GM12878 (cell line): Measurements from ENCODE around the gene TGFBR1. TPM values are rescaled to one million over a fixed set of nuclear protein-coding genes. Genes with fewer than 3 reads are reported as not detected.

ENCODE experiments used
- ATAC-seq: fragments of 200-7000 bp; cut with Tn5 transposase; 3 replicates; pipeline ENCODE4 v1.9.1; 2020; ENCODE audit warnings: mild to moderate bottlenecking, moderate library complexity
- BruUV-seq: library from RNA; stranded (reverse); fragments of 400-500 nt; replicated peaks from 2 replicates; lab custom pipeline; 2021; lab: Mats Ljungman, UMichigan
- CTCF ChIA-PET: fragments of 300-600 bp; sonication (Branson Sonifier 250); formaldehyde crosslinking; extraction: SDS; loops from one replicate; lab custom pipeline; 2021; ENCODE audit warnings: inconsistent platforms; lab: Yijun Ruan, JAX
- POLR2A ChIA-PET: fragments of 350-600 bp; formaldehyde crosslinking; extraction: SDS; loops from one replicate; lab custom pipeline; 2021; ENCODE audit warnings: inconsistent platforms; lab: Charles Lee
- RAD21 ChIA-PET: fragments of 300-600 bp; sonication (Branson Sonifier 250); formaldehyde crosslinking; loops from one replicate; lab custom pipeline; 2023; ENCODE audit warnings: antibody characterized with exemption; ENCODE audit not compliant: unreplicated experiment; lab: Charles Lee
- SMC1A ChIA-PET: fragments of 300-600 bp; sonication (Branson Sonifier 250); formaldehyde crosslinking; loops from one replicate; lab custom pipeline; 2023; ENCODE audit not compliant: unreplicated experiment, uncharacterized antibody; lab: Charles Lee
- DNase-seq: peaks from one replicate; pipeline ENCODE4 v3.0.0-alpha.2; 2011; ENCODE audit warnings: low read depth, low spot score
- FAIRE-seq: peaks from 3 replicates; lab custom pipeline; 2011; peaks lifted over from hg19 to GRCh38; lab: Jason Lieb, UNC
- H2AFZ ChIP-seq: 2 replicates; pipeline ENCODE4 v1.6.0; 2011; ENCODE audit warnings: low read depth, low read length, control low read depth; ENCODE audit not compliant: control insufficient read depth
- H3K27ac ChIP-seq: 2 replicates; pipeline ENCODE4 v1.5.1; 2011; ENCODE audit warnings: control low read depth; ENCODE audit not compliant: control insufficient read depth, insufficient read depth
- H3K27me3 ChIP-seq, 2 experiments: replicated peaks in 1 of 2; 2 replicates each; pipeline versions ENCODE4 v1.6.0 to v1.6.1; 2011; ENCODE audit warnings: low read length in 1 of 2; ENCODE audit not compliant: control insufficient read depth in 2 of 2, insufficient read depth in 2 of 2
- H3K36me3 ChIP-seq, 2 experiments: 2 replicates each; pipeline ENCODE4 v1.5.1; 2011; ENCODE audit warnings: low read length in 1 of 2; ENCODE audit not compliant: control insufficient read depth in 2 of 2, insufficient read depth in 2 of 2
- H3K4me1 ChIP-seq: 2 replicates; pipeline ENCODE4 v1.6.1; 2011; ENCODE audit warnings: mild to moderate bottlenecking, low read length, moderate library complexity, mixed read lengths; ENCODE audit not compliant: control insufficient read depth, insufficient read depth
- H3K4me2 ChIP-seq: 2 replicates; pipeline ENCODE4 v1.6.0; 2011; ENCODE audit warnings: control low read depth; ENCODE audit not compliant: control insufficient read depth, insufficient read depth
- H3K4me3 ChIP-seq: fragments of 200-600 bp; sonication (generic); 2 replicates; pipeline ENCODE4 v1.5.1; 2016
- H3K79me2 ChIP-seq: 2 replicates; pipeline ENCODE4 v1.6.0; 2011; ENCODE audit warnings: low read length; ENCODE audit not compliant: control insufficient read depth, insufficient read depth
- H3K9ac ChIP-seq: 2 replicates; pipeline ENCODE4 v1.8.0; 2011; ENCODE audit warnings: low read length, control low read depth, mixed read lengths; ENCODE audit not compliant: control insufficient read depth, insufficient read depth
- H3K9me3 ChIP-seq: replicated peaks from 3 replicates; pipeline ENCODE4 v1.5.1; 2011; ENCODE audit warnings: mild to moderate bottlenecking, low read length; ENCODE audit not compliant: control insufficient read depth, insufficient read depth
- H4K20me1 ChIP-seq: 2 replicates; pipeline ENCODE4 v1.6.0; 2011; ENCODE audit not compliant: control insufficient read depth, insufficient read depth
- E2F8 ChIP-seq: fragments of 450-650 bp; IDR thresholded peaks from 2 replicates; pipeline ENCODE4 v1.6.1; 2018; ENCODE audit warnings: mild to moderate bottlenecking, low read depth, moderate library complexity; ENCODE audit not compliant: partially characterized antibody
- E4F1 ChIP-seq: fragments of 450-650 bp; IDR thresholded peaks from 2 replicates; pipeline ENCODE4 v1.6.1; 2018; ENCODE audit warnings: borderline replicate concordance, mild to moderate bottlenecking; ENCODE audit not compliant: partially characterized antibody
- GABPA ChIP-seq: IDR thresholded peaks from 2 replicates; pipeline ENCODE4 v1.6.1; 2014; ENCODE audit warnings: antibody characterized with exemption, low read depth, mild to moderate bottlenecking, inconsistent platforms
- IRF5 ChIP-seq: fragments of 450-650 bp; IDR thresholded peaks from 2 replicates; pipeline ENCODE4 v1.6.1; 2017; ENCODE audit warnings: borderline replicate concordance
- JUNB ChIP-seq: IDR thresholded peaks from 2 replicates; pipeline ENCODE4 v1.6.1; 2016; ENCODE audit warnings: antibody characterized with exemption, mild to moderate bottlenecking
- KLF5 ChIP-seq: fragments of 450-650 bp; IDR thresholded peaks from 2 replicates; pipeline ENCODE4 v1.6.1; 2014; ENCODE audit warnings: mild to moderate bottlenecking; ENCODE audit not compliant: partially characterized antibody
- MEF2A ChIP-seq: IDR thresholded peaks from 2 replicates; pipeline ENCODE4 v1.6.1; 2011; ENCODE audit warnings: low read depth, mild to moderate bottlenecking, low read length, moderate library complexity; ENCODE audit not compliant: insufficient read depth
- POLR2A ChIP-seq: IDR thresholded peaks from 2 replicates; pipeline ENCODE4 v1.6.1; 2011; ENCODE audit warnings: low read depth, mild to moderate bottlenecking, low read length
- POLR2AphosphoS5 ChIP-seq: IDR thresholded peaks from 2 replicates; pipeline ENCODE4 v1.6.1; 2011; ENCODE audit warnings: mild to moderate bottlenecking, low read length, inconsistent platforms
- POU2F2 ChIP-seq: IDR thresholded peaks from 3 replicates; pipeline ENCODE4 v1.6.1; 2011; ENCODE audit warnings: low read depth, mild to moderate bottlenecking, low read length, borderline replicate concordance
- RFX5 ChIP-seq: IDR thresholded peaks from 2 replicates; pipeline ENCODE4 v1.6.1; 2011; ENCODE audit warnings: low read depth, low read length, improper control_type of control experiment
- SMAD1 ChIP-seq: fragments of 450-650 bp; IDR thresholded peaks from 2 replicates; pipeline ENCODE4 v1.6.1; 2018; ENCODE audit warnings: mild to moderate bottlenecking, low read depth; ENCODE audit not compliant: partially characterized antibody
- ZNF274 ChIP-seq: IDR thresholded peaks from one replicate; pipeline ENCODE4 v1.8.0; 2011; ENCODE audit not compliant: insufficient read length, insufficient read depth
- WGBS: methylation state at CpG from one replicate; pipeline ENCODE4 v1.1.6; 2016; ENCODE audit warnings: low lambda C conversion rate; ENCODE audit not compliant: insufficient replicate concordance, insufficient coverage; ENCODE audit errors: missing lambda C conversion rate; 5-methylcytosine and 5-hydroxymethylcytosine counted together
- in situ Hi-C: fragments of 300-500 bp; cut with MboI; formaldehyde crosslinking; loops from 9 replicates; pipeline ENCODE4 v1.14.3; 2018; ENCODE audit warnings: mixed read lengths
- intact Hi-C: fragments of 100-400 bp; cut with micrococcal nuclease; formaldehyde crosslinking; loops from one replicate; pipeline ENCODE4 v1.14.2; 2022; ENCODE audit not compliant: unreplicated experiment
- polyA plus RNA-seq, 11 experiments: library from polyadenylated mRNA; depleted of rRNA in 4 of 11; unstranded in 6 of 11; stranded (reverse) in 5 of 11; fragments of >200 nt; fragmentation: Nextera tagmentation in 4 of 11; fragmentation: Illumina TruSeq in 1 of 11; extraction: Ambion mirVana in 4 of 11; extraction: Trizol in 1 of 11; gene quantifications; 1 replicate in 1 of 11; 2 replicates in 10 of 11; pipeline versions ENCODE4 v1.2.1 to v1.2.3, GENCODE V29; 2011 to 2016; ENCODE audit warnings: inconsistent platforms in 2 of 11, missing spikeins in 2 of 11, low read depth in 1 of 11
- total RNA-seq, 4 experiments: library from RNA; depleted of rRNA in 3 of 4; stranded (reverse); fragments of >200 nt in 3 of 4; fragmentation: Illumina TruSeq in 1 of 4; extraction: Trizol in 1 of 4; gene quantifications; 2 replicates each; pipeline versions ENCODE4 v1.2.1 to v1.2.3, GENCODE V29; 2013 to 2021

Gene TGFBR1
- total and polyA plus RNA-seq, 10 of the 15 experiments (the other 5 are each of a cell fraction or from before 2014, with no cell fraction given) = 2.9 to 27.2 (median 16.6) TPM

- peak; percentile 26 for TF ChIP-seq E2F8
- TF ChIP-seq POLR2A = no peak
- no peak for TF ChIP-seq RFX5
- TF ChIP-seq, all 136 proteins: peak for 3
Observed at GRCh38 chr9:99106044-99106375, 1.1 kb downstream of the TGFBR1 start (continued).

GRCh38 chr9:99107421-99107820 is 2.5 kb downstream of the TGFBR1 start:
- intact Hi-C loops = loop anchor here (2.0 to 5.0 kb wide), 2 partner anchors 23 to 50 kb away; no protein-coding TSS in a partner anchor
- in situ Hi-C loops = no loop called here
- no peaks in the 10 kb centered on the region for H4K20me1 ChIP-seq
- ChIA-PET CTCF (interaction anchor here (1.1 to 2.3 kb wide), 4 partner anchors 11 to 43 kb away, joined by 3 to 13 read pairs (median 6); no protein-coding TSS in a partner anchor), RAD21 (interaction anchor here (1.2 to 7.2 kb wide), 4 partner anchors 11 to 75 kb away, joined by 4 to 83 read pairs (median 10); no protein-coding TSS in a partner anchor), SMC1A (interaction anchor here (0.8 to 7.8 kb wide), 5 partner anchors 9 to 48 kb away, joined by 3 to 113 read pairs (median 6); no protein-coding TSS in a partner anchor), POLR2A (interaction anchor here (0.5 to 2.4 kb wide), 3 partner anchors 14 to 52 kb away, joined by 3 to 20 read pairs (median 4); no protein-coding TSS in a partner anchor)
- H3K9ac ChIP-seq = no peak overlapping the region
- DNase-seq = no peak
- H3K4me2 ChIP-seq = peak overlapping the region; percentile 49
- 36% methylated on average over 3 of the region's 3 CpGs for WGBS
- ATAC-seq = no peak
- peaks cover 8% of the 10 kb centered on the region; the same call in 1 of the 2 replicates for H3K4me1 ChIP-seq
- no peak overlapping the region for H3K27ac ChIP-seq
- H3K27me3 ChIP-seq = no peaks in the 10 kb centered on the region
- H3K79me2 ChIP-seq = peaks cover 26% of the 10 kb centered on the region
- no peaks in the 10 kb centered on the region for H3K36me3 ChIP-seq
- H2AFZ ChIP-seq = no peak overlapping the region
- H3K4me3 ChIP-seq = peak overlapping the region; percentile 18; the same call in 1 of the 2 replicates
- H3K9me3 ChIP-seq = no peaks in the 10 kb centered on the region
- no TSS peak for BruUV-seq
- FAIRE-seq = no peak
- no peak for TF ChIP-seq GABPA
- TF ChIP-seq ZNF274 = no peak
- no peak for TF ChIP-seq IRF5
- TF ChIP-seq E2F8 = no peak
- no peak for TF ChIP-seq KLF5
- no peak for TF ChIP-seq POLR2AphosphoS5
- no peak for TF ChIP-seq SMAD1
- no peak for TF ChIP-seq JUNB
- TF ChIP-seq E4F1 = no peak
- TF ChIP-seq MEF2A = no peak
- TF ChIP-seq POU2F2 = no peak
